ENCODE data around the gene DYDC2.

The DYDC2 gene

GRCh38 chr10:80390740-80391139 lies 34.2 kb downstream of the DYDC2 start:
- no peak overlapping the region for H3K4me3 ChIP-seq (ENCODE audit: low read depth in 1 of 2, low read length in 1 of 2)
- H3K27me3 ChIP-seq = peaks cover 15% of the 10 kb centered on the region
- TF ChIP-seq CTCF (IDR thresholded peaks at IDR 0.05) = no peak

DNA sequence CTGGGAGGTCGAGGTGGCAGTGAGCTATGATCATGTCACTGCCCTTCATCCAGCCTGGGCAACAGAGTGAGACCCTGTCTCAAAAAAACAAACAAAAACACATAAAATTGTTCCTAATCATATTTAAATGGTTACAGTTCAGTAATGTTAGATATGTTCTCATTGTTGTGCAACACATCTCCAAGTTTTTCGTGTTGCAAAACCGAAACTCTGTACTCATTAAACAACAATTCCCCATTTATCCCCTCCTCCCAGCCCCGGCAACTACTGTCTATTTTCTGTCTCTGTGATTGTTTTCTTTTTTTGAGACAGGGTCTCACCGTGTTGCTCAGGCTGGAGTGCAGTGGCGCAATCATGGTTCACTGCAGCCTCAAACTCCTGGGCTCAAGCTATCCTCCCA lies 35.7 kb downstream of the DYDC2 start:
- H3K27ac ChIP-seq = no peak overlapping the region
- H3K27me3 ChIP-seq = peaks cover 17% of the 10 kb centered on the region
- no peaks in the 10 kb centered on the region for H3K36me3 ChIP-seq
- no peaks in the 10 kb centered on the region for H3K4me1 ChIP-seq (ENCODE audit: control insufficient read depth in 1 of 2, insufficient read depth in 1 of 2, low read depth in 1 of 2, low read length in 1 of 2)
- no peak overlapping the region for H3K4me3 ChIP-seq (ENCODE audit: low read depth in 1 of 2, low read length in 1 of 2)
- H3K9me3 ChIP-seq = no peaks in the 10 kb centered on the region
- TF ChIP-seq CTCF (IDR thresholded peaks at IDR 0.05) = no peak

More at GRCh38 chr10:80390740-80391139, 34.2 kb downstream of the DYDC2 start:
- Histone ChIP-seq H3K27ac (no peak overlapping the region), H3K4me1 (ENCODE audit: control insufficient read depth in 1 of 2, insufficient read depth in 1 of 2, low read depth in 1 of 2, low read length in 1 of 2) (no peaks in the 10 kb centered on the region), H3K36me3 (no peaks in the 10 kb centered on the region), H3K9me3 (no peaks in the 10 kb centered on the region)

- Histone ChIP-seq H3K4me1 (ENCODE audit: control insufficient read depth in 1 of 2, insufficient read depth in 1 of 2, low read depth in 1 of 2, low read length in 1 of 2) (no peaks in the 10 kb centered on the region), H3K36me3 (no peaks in the 10 kb centered on the region), H3K27ac (no peak overlapping the region), H3K4me3 (ENCODE audit: low read depth in 1 of 2, low read length in 1 of 2) (no peak overlapping the region), H3K27me3 (peaks cover 15% of the 10 kb centered on the region), H3K9me3 (no peaks in the 10 kb centered on the region)
- TF ChIP-seq CTCF (IDR thresholded peaks at IDR 0.05) = no peak
Observed at GRCh38 chr10:80394358-80394916, 37.9 kb downstream of the DYDC2 start.

GRCh38 chr10:80397014-80397413 lies 40.4 kb downstream of the DYDC2 start:
- Histone ChIP-seq H3K27ac (no peak overlapping the region), H3K9me3 (no peaks in the 10 kb centered on the region), H3K36me3 (no peaks in the 10 kb centered on the region), H3K4me3 (ENCODE audit: low read depth in 1 of 2, low read length in 1 of 2) (no peak overlapping the region), H3K27me3 (peaks cover 10% of the 10 kb centered on the region), H3K4me1 (ENCODE audit: control insufficient read depth in 1 of 2, insufficient read depth in 1 of 2, low read depth in 1 of 2, low read length in 1 of 2) (no peaks in the 10 kb centered on the region)
- TF ChIP-seq CTCF (IDR thresholded peaks at IDR 0.05) = no peak

DNA sequence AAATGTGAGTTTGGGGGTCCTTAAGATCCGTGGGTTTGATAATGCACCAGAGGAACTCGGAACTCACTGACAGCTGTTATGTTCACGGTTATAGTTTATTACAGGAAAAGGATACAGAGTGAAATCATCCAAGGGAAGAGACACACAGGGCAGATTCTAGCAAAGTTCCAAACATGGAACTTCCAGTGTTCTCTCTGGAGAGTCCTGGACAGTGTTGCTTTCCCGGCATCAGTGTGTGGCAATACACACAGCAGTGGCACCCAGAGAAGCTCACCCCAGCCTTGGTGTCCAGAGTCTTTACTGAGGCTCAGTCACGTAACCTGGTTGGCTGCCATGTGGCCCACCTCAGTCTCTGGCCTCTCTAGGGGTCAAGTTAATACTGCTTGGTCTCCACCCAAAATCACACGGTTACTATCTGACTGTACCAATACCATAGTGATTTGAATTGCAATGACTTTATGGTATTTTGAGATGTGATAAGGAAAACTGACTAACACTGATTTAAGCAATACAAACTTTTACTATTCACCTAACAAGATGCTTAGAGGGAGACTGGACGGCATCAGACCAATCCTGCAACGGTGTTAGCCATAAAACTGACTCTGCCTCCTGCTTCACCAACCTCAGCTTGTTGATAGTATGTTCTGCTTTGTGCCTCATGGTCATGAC lies 43.7 kb downstream of the DYDC2 start:
- Histone ChIP-seq H3K36me3 (no peaks in the 10 kb centered on the region), H3K9me3 (no peaks in the 10 kb centered on the region)
- TF ChIP-seq CTCF (IDR thresholded peaks at IDR 0.05) = no peak

More for the DNA sequence above, 43.7 kb downstream of the DYDC2 start:
- H3K27me3 ChIP-seq = peaks cover 17% of the 10 kb centered on the region
- no peak overlapping the region for H3K27ac ChIP-seq
- no peaks in the 10 kb centered on the region for H3K4me1 ChIP-seq (ENCODE audit: control insufficient read depth in 1 of 2, insufficient read depth in 1 of 2, low read depth in 1 of 2, low read length in 1 of 2)
- no peak overlapping the region for H3K4me3 ChIP-seq (ENCODE audit: low read depth in 1 of 2, low read length in 1 of 2)
